ENCODE results near the gene DAG1.

The DAG1 gene

DNA sequence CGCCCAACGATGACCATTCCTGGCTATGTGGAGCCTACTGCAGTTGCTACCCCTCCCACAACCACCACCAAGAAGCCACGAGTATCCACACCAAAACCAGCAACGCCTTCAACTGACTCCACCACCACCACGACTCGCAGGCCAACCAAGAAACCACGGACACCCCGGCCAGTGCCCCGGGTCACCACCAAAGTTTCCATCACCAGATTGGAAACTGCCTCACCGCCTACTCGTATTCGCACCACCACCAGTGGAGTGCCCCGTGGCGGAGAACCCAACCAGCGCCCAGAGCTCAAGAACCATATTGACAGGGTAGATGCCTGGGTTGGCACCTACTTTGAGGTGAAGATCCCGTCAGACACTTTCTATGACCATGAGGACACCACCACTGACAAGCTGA lies 61.6 kb downstream of the DAG1 start:
- H3K4me2 ChIP-seq: no peak overlapping the region
- H3K36me3 ChIP-seq: peaks cover 23 to 45% (median 40%) of the 10 kb centered on the region in 11 experiments
- no peak for TF ChIP-seq Cebpa-rat (IDR thresholded peaks at IDR 0.05)
- H3K9me3 ChIP-seq (replicated peaks in 1 of 11): no peaks in the 10 kb centered on the region
- no peak overlapping the region for H3K27ac ChIP-seq
- H3K27me3 ChIP-seq: no peaks in the 10 kb centered on the region
- H4K20me1 ChIP-seq: peaks cover 0 to 5% (median 0%) of the 10 kb centered on the region in 11 experiments; a peak in 6 of 22 replicates
- H3K4me3 ChIP-seq: no peak overlapping the region
- peaks cover 0 to 20% (median 10%) of the 10 kb centered on the region in 10 experiments; a peak in 13 of 20 replicates for H3K4me1 ChIP-seq
- H3K9ac ChIP-seq: no peak overlapping the region

- Histone ChIP-seq H3K4me1 (peaks cover 0 to 32% (median 23%) of the 10 kb centered on the region in 10 experiments; a peak in 16 of 20 replicates), H3K36me3 (peaks cover 23 to 45% (median 40%) of the 10 kb centered on the region in 11 experiments), H3K4me2 (no peak overlapping the region), H3K4me3 (no peak overlapping the region), H4K20me1 (peaks cover 0 to 5% (median 0%) of the 10 kb centered on the region in 11 experiments; a peak in 6 of 22 replicates), H3K9me3 (replicated peaks in 1 of 11) (no peaks in the 10 kb centered on the region), H3K27ac (no peak overlapping the region), H3K27me3 (no peaks in the 10 kb centered on the region), H3K9ac (no peak overlapping the region)
- TF ChIP-seq Cebpa-rat (IDR thresholded peaks at IDR 0.05): no peak
These were observed 63.0 kb downstream of the DAG1 start for GRCh38 chr3:49533031-49533430.

DNA sequence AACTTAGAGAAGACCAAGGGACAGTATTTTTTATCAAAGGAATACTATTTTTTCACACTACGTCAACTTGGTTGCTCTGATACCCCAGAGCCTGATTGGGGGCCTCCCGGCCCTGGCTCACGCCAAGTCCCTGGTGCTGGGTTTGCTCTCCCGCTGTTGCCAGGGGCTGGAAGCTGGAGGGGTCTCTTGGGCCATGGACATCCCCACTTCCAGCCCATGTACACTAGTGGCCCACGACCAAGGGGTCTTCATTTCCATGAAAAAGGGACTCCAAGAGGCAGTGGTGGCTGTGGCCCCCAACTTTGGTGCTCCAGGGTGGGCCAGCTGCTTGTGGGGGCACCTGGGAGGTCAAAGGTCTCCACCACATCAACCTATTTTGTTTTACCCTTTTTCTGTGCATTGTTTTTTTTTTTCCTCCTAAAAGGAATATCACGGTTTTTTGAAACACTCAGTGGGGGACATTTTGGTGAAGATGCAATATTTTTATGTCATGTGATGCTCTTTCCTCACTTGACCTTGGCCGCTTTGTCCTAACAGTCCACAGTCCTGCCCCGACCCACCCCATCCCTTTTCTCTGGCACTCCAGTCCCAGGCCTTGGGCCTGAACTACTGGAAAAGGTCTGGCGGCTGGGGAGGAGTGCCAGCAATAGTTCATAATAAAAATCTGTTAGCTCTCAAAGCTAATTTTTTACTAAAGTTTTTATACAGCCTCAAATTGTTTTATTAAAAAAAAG lies 63.9 kb downstream of the DAG1 start:
- Histone ChIP-seq H3K9ac (no peak overlapping the region), H3K4me2 (no peak overlapping the region), H3K27me3 (no peaks in the 10 kb centered on the region), H4K20me1 (peaks cover 0 to 5% (median 0%) of the 10 kb centered on the region in 11 experiments; a peak in 5 of 22 replicates), H3K4me1 (peaks cover 0 to 32% (median 23%) of the 10 kb centered on the region in 10 experiments; a peak in 16 of 20 replicates), H3K36me3 (peaks cover 23 to 45% (median 40%) of the 10 kb centered on the region in 11 experiments), H3K9me3 (replicated peaks in 1 of 11) (no peaks in the 10 kb centered on the region), H3K27ac (no peak overlapping the region), H3K4me3 (no peak overlapping the region)
- no peak for TF ChIP-seq Cebpa-rat (IDR thresholded peaks at IDR 0.05)

DNA sequence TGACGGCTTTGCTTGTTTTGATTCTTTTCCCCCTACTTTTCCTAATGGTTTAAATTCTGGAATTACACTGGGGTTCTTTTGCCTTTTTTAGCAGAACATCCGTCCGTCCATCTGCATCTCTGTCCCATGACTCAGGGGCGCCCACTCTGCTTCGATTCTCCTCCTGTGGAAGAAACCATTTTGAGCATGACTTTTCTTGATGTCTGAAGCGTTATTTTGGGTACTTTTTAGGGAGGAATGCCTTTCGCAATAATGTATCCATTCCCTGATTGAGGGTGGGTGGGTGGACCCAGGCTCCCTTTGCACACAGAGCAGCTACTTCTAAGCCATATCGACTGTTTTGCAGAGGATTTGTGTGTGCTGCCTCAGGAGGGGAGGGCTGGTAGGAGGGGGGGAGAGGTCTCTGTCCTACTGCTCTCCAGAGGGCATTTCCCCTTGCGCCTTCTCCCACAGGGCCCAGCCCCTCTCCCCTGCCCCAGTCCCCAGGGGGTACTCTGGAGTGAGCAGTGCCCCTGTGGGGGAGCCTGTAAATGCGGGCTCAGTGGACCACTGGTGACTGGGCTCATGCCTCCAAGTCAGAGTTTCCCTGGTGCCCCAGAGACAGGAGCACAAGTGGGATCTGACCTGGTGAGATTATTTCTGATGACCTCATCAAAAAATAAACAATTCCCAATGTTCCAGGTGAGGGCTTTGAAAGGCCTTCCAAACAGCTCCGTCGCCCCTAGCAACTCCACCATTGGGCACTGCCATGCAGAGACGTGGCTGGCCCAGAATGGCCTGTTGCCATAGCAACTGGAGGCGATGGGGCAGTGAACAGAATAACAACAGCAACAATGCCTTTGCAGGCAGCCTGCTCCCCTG lies 64.7 kb downstream of the DAG1 start:
- H4K20me1 ChIP-seq: peaks cover 0 to 5% (median 0%) of the 10 kb centered on the region in 11 experiments; a peak in 5 of 22 replicates
- H3K27me3 ChIP-seq: no peaks in the 10 kb centered on the region
- peaks cover 0 to 34% (median 24%) of the 10 kb centered on the region in 10 experiments; a peak in 16 of 20 replicates for H3K4me1 ChIP-seq
- H3K9me3 ChIP-seq (replicated peaks in 1 of 11): no peaks in the 10 kb centered on the region
- H3K4me2 ChIP-seq: peak overlapping the region in 5 of 11 experiments; percentile 15 to 25 (median 19); a peak in 4 of 22 replicates
- TF ChIP-seq Cebpa-rat (IDR thresholded peaks at IDR 0.05): 0 out of 22 replicates have a peak, but pooled peaks of 2 of the 11 experiments have one; percentile 7 to 36
- H3K27ac ChIP-seq: no peak overlapping the region
- peaks cover 23 to 45% (median 40%) of the 10 kb centered on the region in 11 experiments for H3K36me3 ChIP-seq
- H3K9ac ChIP-seq: 0 out of 22 replicates have a peak overlapping the region, but pooled peaks of 1 of the 11 experiments have one; percentile 9
- H3K4me3 ChIP-seq: no peak overlapping the region

- Histone ChIP-seq H3K4me3 (no peak overlapping the region), H3K27me3 (no peaks in the 10 kb centered on the region), H3K27ac (peak overlapping the region in 7 of 11 experiments; percentile 21 to 65 (median 45); a peak in 10 of 22 replicates), H3K4me1 (peaks cover 7 to 45% (median 33%) of the 10 kb centered on the region in 10 experiments), H3K9me3 (replicated peaks in 1 of 11) (no peaks in the 10 kb centered on the region), H4K20me1 (peaks cover 0 to 3% (median 0%) of the 10 kb centered on the region in 11 experiments; a peak in 3 of 22 replicates), H3K4me2 (peak overlapping the region in 2 of 11 experiments; percentile 37 to 40; a peak in 1 of 22 replicates), H3K9ac (0 out of 22 replicates have a peak overlapping the region, but pooled peaks of 2 of the 11 experiments have one; percentile 9 to 18), H3K36me3 (peaks cover 17 to 32% (median 26%) of the 10 kb centered on the region in 11 experiments)
- no peak for TF ChIP-seq Cebpa-rat (IDR thresholded peaks at IDR 0.05)
These were observed 66.2 kb downstream of the DAG1 start for GRCh38 chr3:49535971-49536874.

- H3K4me2 ChIP-seq: peak overlapping the region in 9 of 11 experiments; percentile 29 to 46 (median 37); a peak in 12 of 22 replicates
- H4K20me1 ChIP-seq: peaks cover 0 to 3% (median 0%) of the 10 kb centered on the region in 11 experiments; a peak in 3 of 22 replicates
- TF ChIP-seq Cebpa-rat (IDR thresholded peaks at IDR 0.05): peak in 5 of 11 experiments; percentile 14 to 80 (median 62); a peak in 4 of 22 replicates
- no peak overlapping the region for H3K4me3 ChIP-seq
- peaks cover 9 to 24% (median 19%) of the 10 kb centered on the region in 11 experiments; a peak in 21 of 22 replicates for H3K36me3 ChIP-seq
- H3K27ac ChIP-seq: peak overlapping the region in 8 of 11 experiments; percentile 21 to 65 (median 49); a peak in 15 of 22 replicates
- H3K9ac ChIP-seq: peak overlapping the region in 5 of 11 experiments; percentile 9 to 51 (median 22); a peak in 3 of 22 replicates
- H3K4me1 ChIP-seq: peaks cover 7 to 45% (median 33%) of the 10 kb centered on the region in 10 experiments
- no peaks in the 10 kb centered on the region for H3K9me3 ChIP-seq (replicated peaks in 1 of 11)
- no peaks in the 10 kb centered on the region for H3K27me3 ChIP-seq
These were observed 66.9 kb downstream of the DAG1 start for GRCh38 chr3:49536875-49537533.

- peak overlapping the region; percentile 16 to 79 (median 71); a peak in 19 of 22 replicates for H3K27ac ChIP-seq
- peak overlapping the region; percentile 54 to 69 (median 64) for H3K4me3 ChIP-seq
- H3K9ac ChIP-seq: peak overlapping the region; percentile 68 to 85 (median 77)
- H3K27me3 ChIP-seq: no peaks in the 10 kb centered on the region
- H4K20me1 ChIP-seq: no peaks in the 10 kb centered on the region; a peak in 1 of 22 replicates
- peak overlapping the region; percentile 75 to 99 (median 93) for H3K4me2 ChIP-seq
- H3K4me1 ChIP-seq: peaks cover 7 to 39% (median 27%) of the 10 kb centered on the region in 10 experiments
- H3K36me3 ChIP-seq: no peaks in the 10 kb centered on the region
- no peak for TF ChIP-seq Cebpa-rat (IDR thresholded peaks at IDR 0.05)
- H3K9me3 ChIP-seq (replicated peaks in 1 of 11): no peaks in the 10 kb centered on the region
These were observed 69.8 kb downstream of the DAG1 start for GRCh38 chr3:49539659-49540560.

All from BLaER1 treated with 17β-estradiol and CSF1 and Interleukin-3, amounts not matched to agents 10 nM and 100 nM (cell line).